Subcutaneous adipose tissue (tissue), 4 donors: ENCODE measurements around the gene FOXN1. TPM values are rescaled to one million over a fixed set of nuclear protein-coding genes. Genes with fewer than 3 reads are reported as not detected.

ENCODE experiments used
- CTCF ChIP-seq: fragments of 450-650 bp; IDR thresholded peaks from one replicate; pipeline ENCODE4 v1.5.1; 2016; ENCODE audit warnings: low read depth, mild to moderate bottlenecking, control low read depth, antibody characterized with exemption, moderate library complexity
- total RNA-seq, 4 donors: library from RNA; depleted of rRNA; stranded (reverse); fragments of >200 nt; gene quantifications; one replicate each; pipeline ENCODE4 v1.1.0, GENCODE V29; 2016

FOXN1 gene
- total RNA-seq, 4 donors from 2014 or later, result not detected

- no peak for TF ChIP-seq CTCF
Observed at GRCh38 chr17:28577466-28577824, 71.3 kb downstream of the FOXN1 start.

- TF ChIP-seq CTCF, result no peak
Observed at GRCh38 chr17:28578246-28579195, 72.4 kb downstream of the FOXN1 start.

- no peak for TF ChIP-seq CTCF
Observed at GRCh38 chr17:28579526-28579925, 73.4 kb downstream of the FOXN1 start.

GRCh38 chr17:28580959-28581358 lies 74.8 kb downstream of the FOXN1 start:
- TF ChIP-seq CTCF, result no peak

- TF ChIP-seq CTCF, result no peak
Observed at GRCh38 chr17:28582513-28582912, 76.4 kb downstream of the FOXN1 start.

- TF ChIP-seq CTCF, result no peak
Observed at GRCh38 chr17:28584434-28584833, 78.3 kb downstream of the FOXN1 start.

DNA sequence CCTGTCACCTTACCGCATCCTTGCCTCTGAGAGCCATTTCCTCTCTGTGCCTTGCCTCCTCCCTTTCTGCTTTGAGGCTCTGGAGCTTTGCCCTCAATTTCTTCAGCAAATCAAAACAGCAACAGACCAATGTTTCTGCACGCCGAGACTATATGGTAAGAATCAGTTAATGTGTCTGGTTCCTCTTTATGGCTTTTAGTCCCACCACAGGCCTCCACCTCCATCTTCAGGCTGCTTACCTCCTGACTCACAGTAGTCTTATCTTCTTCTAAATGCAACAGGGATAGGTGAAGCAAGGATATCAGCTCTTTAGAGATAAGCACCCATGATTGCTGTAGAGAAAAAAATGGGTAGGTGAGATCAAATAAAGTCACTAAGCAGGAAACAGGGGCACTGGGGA lies 79.7 kb downstream of the FOXN1 start:
- TF ChIP-seq CTCF, result no peak

Other genes with a start within 250 kb of the FOXN1 start
- 1 to 10 TPM; 2.6 to 9.5 (median 6.8) TPM for gene TMEM97, start 187.1 kb upstream of the FOXN1 start, total RNA-seq
- gene IFT20, start 170.9 kb upstream of the FOXN1 start, total RNA-seq, result 10 to 100 TPM; 31.0 to 43.5 (median 37.3) TPM
- gene TNFAIP1, start 170.6 kb upstream of the FOXN1 start, total RNA-seq, result 10 to 100 TPM; 14.8 to 31.8 (median 21.4) TPM
- 100 to 1,000 TPM in 1 of 4 donors, 10 to 100 TPM in 3; 56.6 to 103 (median 69.3) TPM for gene POLDIP2, start 148.8 kb upstream of the FOXN1 start, total RNA-seq
- not detected for gene SEBOX, start 141.1 kb upstream of the FOXN1 start, total RNA-seq
- 1 to 10 TPM in 1 of 4 donors, under 1 TPM in 1, not detected in 2; 0.85 to 2.6 TPM for gene VTN, start 136.0 kb upstream of the FOXN1 start, total RNA-seq
- 1 to 10 TPM; 3.8 to 7.7 (median 5.9) TPM for gene SARM1, start 134.7 kb upstream of the FOXN1 start, total RNA-seq
- gene SLC46A1, start 100.1 kb upstream of the FOXN1 start, total RNA-seq, result 10 to 100 TPM in 3 of 4 donors, 1 to 10 TPM in 1; 7.3 to 16.3 (median 13.1) TPM
- gene SLC13A2, start 32.7 kb upstream of the FOXN1 start, total RNA-seq, result not detected
- gene UNC119, start 46.3 kb downstream of the FOXN1 start, total RNA-seq, result 10 to 100 TPM; 15.7 to 26.5 (median 20.8) TPM
- 10 to 100 TPM; 34.9 to 86.7 (median 46.9) TPM for gene PIGS, start 65.2 kb downstream of the FOXN1 start, total RNA-seq
- gene ALDOC, start 70.5 kb downstream of the FOXN1 start, total RNA-seq, result 100 to 1,000 TPM in 2 of 4 donors, 10 to 100 TPM in 2; 29.4 to 355 (median 71.1) TPM
- 1 to 10 TPM; 1.1 to 9.0 (median 4.7) TPM for gene SPAG5, start 92.7 kb downstream of the FOXN1 start, total RNA-seq
- gene RSKR, start 107.8 kb downstream of the FOXN1 start, total RNA-seq, result 10 to 100 TPM in 2 of 4 donors, 1 to 10 TPM in 2; 6.4 to 12.3 (median 9.7) TPM
- 100 to 1,000 TPM in 2 of 4 donors, 10 to 100 TPM in 2; 90.7 to 148 (median 116) TPM for gene BLTP2, start 138.8 kb downstream of the FOXN1 start, total RNA-seq
- 10 to 100 TPM; 37.4 to 43.7 (median 39.1) TPM for gene SDF2, start 155.6 kb downstream of the FOXN1 start, total RNA-seq
- gene SUPT6H, start 155.9 kb downstream of the FOXN1 start, total RNA-seq, result 10 to 100 TPM; 52.2 to 69.5 (median 61.4) TPM
- gene PROCA1, start 205.5 kb downstream of the FOXN1 start, total RNA-seq, result 1 to 10 TPM in 3 of 4 donors, not detected in 1; 2.0 to 8.5 (median 2.4) TPM
- 100 to 1,000 TPM in 1 of 4 donors, 10 to 100 TPM in 3; 43.0 to 133 (median 98.7) TPM for gene RAB34, start 211.5 kb downstream of the FOXN1 start, total RNA-seq
- gene RPL23A, start 213.6 kb downstream of the FOXN1 start, total RNA-seq, result 100 to 1,000 TPM; 468 to 848 (median 543) TPM
- gene TLCD1, start 219.9 kb downstream of the FOXN1 start, total RNA-seq, result 1 to 10 TPM in 3 of 4 donors, not detected in 1; 1.5 to 2.5 (median 1.6) TPM
- gene NEK8, start 222.4 kb downstream of the FOXN1 start, total RNA-seq, result 1 to 10 TPM; 2.2 to 4.5 (median 2.9) TPM
- gene TRAF4, start 237.7 kb downstream of the FOXN1 start, total RNA-seq, result 1 to 10 TPM; 2.5 to 8.3 (median 5.2) TPM